Caco-2 (cell line): ENCODE results near the gene NAA60. TPM values are rescaled to one million over a fixed set of nuclear protein-coding genes. Genes with fewer than 3 reads are reported as not detected.

Source experiments
- BruUV-seq: library from RNA; stranded (reverse); fragments of 400-500 nt; replicated peaks from 2 replicates; lab custom pipeline; 2021; lab: Mats Ljungman, UMichigan
- CTCF ChIA-PET: fragments of 300-600 bp; sonication (Branson Sonifier 250); formaldehyde crosslinking; loops from one replicate; lab custom pipeline; 2022; ENCODE audit warnings: antibody characterized with exemption; lab: Charles Lee
- POLR2A ChIA-PET: fragments of 300-600 bp; sonication (Branson Sonifier 250); formaldehyde crosslinking; loops from one replicate; lab custom pipeline; 2022; ENCODE audit warnings: antibody characterized with exemption; lab: Charles Lee
- DNase-seq, 2 experiments: peaks; one replicate each; pipeline versions ENCODE4 v3.0.0 to v3.0.0-alpha.2; 2020 to 2022
- H3K27me3 ChIP-seq: replicated peaks from 2 replicates; pipeline ENCODE4 v1.6.0; 2011; ENCODE audit warnings: low read length; ENCODE audit not compliant: control insufficient read depth, insufficient read depth
- H3K36me3 ChIP-seq: 2 replicates; pipeline ENCODE4 v1.5.1; 2011; ENCODE audit warnings: low read length; ENCODE audit not compliant: control insufficient read depth, insufficient read depth
- H3K4me1 ChIP-seq: fragments of 250-450 bp; sonication (Bioruptor Pico); 2 replicates; pipeline ENCODE4 v1.5.1; 2020; ENCODE audit warnings: mild to moderate bottlenecking
- H3K4me3 ChIP-seq: 2 replicates; pipeline ENCODE4 v1.5.1; 2011; ENCODE audit warnings: low read depth, mild to moderate bottlenecking, control low read depth, low read length
- H3K9me3 ChIP-seq: fragments of 250-450 bp; sonication (Bioruptor Pico); 2 replicates; pipeline ENCODE4 v1.5.1; 2020; ENCODE audit warnings: mild to moderate bottlenecking, moderate library complexity
- H3K27ac Mint-ChIP-seq: one replicate; pipeline ENCODE4 v1.8.0; 2022; ENCODE audit warnings: mixed read lengths; ENCODE audit not compliant: unreplicated experiment
- H3K27me3 Mint-ChIP-seq: one replicate; pipeline ENCODE4 v1.8.0; 2022; ENCODE audit warnings: mixed read lengths; ENCODE audit not compliant: insufficient read depth, unreplicated experiment
- H3K36me3 Mint-ChIP-seq: one replicate; pipeline ENCODE4 v1.8.0; 2022; ENCODE audit warnings: mild to moderate bottlenecking, mixed read lengths; ENCODE audit not compliant: insufficient read depth, unreplicated experiment
- H3K4me1 Mint-ChIP-seq: one replicate; pipeline ENCODE4 v1.8.0; 2022; ENCODE audit warnings: low read depth, mixed read lengths; ENCODE audit not compliant: unreplicated experiment
- H3K4me3 Mint-ChIP-seq: one replicate; pipeline ENCODE4 v1.8.0; 2022; ENCODE audit warnings: mild to moderate bottlenecking, moderate library complexity, mixed read lengths; ENCODE audit not compliant: unreplicated experiment
- H3K9me3 Mint-ChIP-seq: one replicate; pipeline ENCODE4 v1.8.0; 2022; ENCODE audit warnings: mixed read lengths; ENCODE audit not compliant: unreplicated experiment
- CTCF ChIP-seq, 2 experiments: fragments of 200-600 bp in 1 of 2; IDR thresholded peaks; 1 replicate in 1 of 2; 2 replicates in 1 of 2; pipeline versions ENCODE4 v1.5.1 to v1.8.0; 2011 to 2022; ENCODE audit warnings: antibody characterized with exemption in 1 of 2, control low read depth in 1 of 2, inconsistent platforms in 1 of 2, low read depth in 1 of 2, low read length in 1 of 2, mild to moderate bottlenecking in 1 of 2, moderate library complexity in 1 of 2; ENCODE audit not compliant: insufficient read depth in 1 of 2, severe bottlenecking in 1 of 2, unreplicated experiment in 1 of 2
- intact Hi-C: fragments of 100-400 bp; cut with micrococcal nuclease; formaldehyde crosslinking; loops from one replicate; pipeline ENCODE4 v1.10.0; 2022; ENCODE audit not compliant: unreplicated experiment
- total RNA-seq: library from RNA; stranded (reverse); gene quantifications from 2 replicates; pipeline ENCODE4 v1.2.3, GENCODE V29; 2022

The NAA60 gene
- total RNA-seq, 1 experiment from 2014 or later, result 92.8 TPM

- CTCF ChIA-PET, result interaction anchor here (0.6 kb wide), 1 partner anchor 509 kb away, joined by 3 read pairs; no protein-coding TSS in a partner anchor
- no peaks in the 10 kb centered on the region for H3K27me3 Mint-ChIP-seq
- POLR2A ChIA-PET, result no interaction called here
- no peaks in the 10 kb centered on the region for H3K9me3 ChIP-seq
- H3K4me3 ChIP-seq, result no peak overlapping the region
- BruUV-seq, result no TSS peak
- intact Hi-C loops, result no loop called here
- no peaks in the 10 kb centered on the region for H3K9me3 Mint-ChIP-seq
- DNase-seq, result no peak
- H3K36me3 Mint-ChIP-seq, result peaks cover 5% of the 10 kb centered on the region
- no peaks in the 10 kb centered on the region for H3K4me1 Mint-ChIP-seq
- H3K4me1 ChIP-seq, result no peaks in the 10 kb centered on the region
- no peak overlapping the region for H3K27ac Mint-ChIP-seq
- H3K4me3 Mint-ChIP-seq, result no peak overlapping the region
- peaks cover 4% of the 10 kb centered on the region for H3K36me3 ChIP-seq
- no peaks in the 10 kb centered on the region for H3K27me3 ChIP-seq
- TF ChIP-seq CTCF (IDR thresholded peaks at IDR 0.05; ENCODE audit: insufficient read depth in 1 of 2, low read depth in 1 of 2, low read length in 1 of 2, severe bottlenecking in 1 of 2, unreplicated experiment in 1 of 2), result no peak
These were observed 66.9 kb downstream of the NAA60 start for GRCh38 chr16:3510416-3510815.

GRCh38 chr16:3511286-3512180 lies 68.1 kb downstream of the NAA60 start:
- Mint-ChIP-seq H3K27ac (no peak overlapping the region), H3K9me3 (no peaks in the 10 kb centered on the region), H3K36me3 (peaks cover 5% of the 10 kb centered on the region), H3K4me3 (no peak overlapping the region), H3K27me3 (no peaks in the 10 kb centered on the region), H3K4me1 (no peaks in the 10 kb centered on the region)
- ChIA-PET CTCF (no interaction called here), POLR2A (no interaction called here)
- TF ChIP-seq CTCF (IDR thresholded peaks at IDR 0.05; ENCODE audit: insufficient read depth in 1 of 2, low read depth in 1 of 2, low read length in 1 of 2, severe bottlenecking in 1 of 2, unreplicated experiment in 1 of 2), result no peak
- DNase-seq, result no peak
- Histone ChIP-seq H3K4me1 (no peaks in the 10 kb centered on the region), H3K9me3 (no peaks in the 10 kb centered on the region), H3K36me3 (peaks cover 4% of the 10 kb centered on the region), H3K27me3 (no peaks in the 10 kb centered on the region; the same call in 1 of the 2 replicates), H3K4me3 (no peak overlapping the region)
- no TSS peak for BruUV-seq
- intact Hi-C loops, result no loop called here

GRCh38 chr16:3513892-3514583 lies 70.6 kb downstream of the NAA60 start:
- no peaks in the 10 kb centered on the region for H3K4me1 ChIP-seq
- no peak overlapping the region for H3K4me3 Mint-ChIP-seq
- no peaks in the 10 kb centered on the region for H3K27me3 Mint-ChIP-seq
- no peaks in the 10 kb centered on the region for H3K9me3 Mint-ChIP-seq
- ChIA-PET CTCF (no interaction called here), POLR2A (no interaction called here)
- intact Hi-C loops, result no loop called here
- no TSS peak for BruUV-seq
- no peaks in the 10 kb centered on the region for H3K4me1 Mint-ChIP-seq
- H3K27me3 ChIP-seq, result no peaks in the 10 kb centered on the region; the same call in 1 of the 2 replicates
- peaks cover 5% of the 10 kb centered on the region for H3K36me3 Mint-ChIP-seq
- peaks cover 4% of the 10 kb centered on the region for H3K36me3 ChIP-seq
- H3K4me3 ChIP-seq, result no peak overlapping the region
- no peak overlapping the region for H3K27ac Mint-ChIP-seq
- no peak for TF ChIP-seq CTCF (IDR thresholded peaks at IDR 0.05; ENCODE audit: insufficient read depth in 1 of 2, low read depth in 1 of 2, low read length in 1 of 2, severe bottlenecking in 1 of 2, unreplicated experiment in 1 of 2)
- no peak for DNase-seq
- H3K9me3 ChIP-seq, result no peaks in the 10 kb centered on the region
